Esophagus squamous epithelium (tissue), 5 donors: ENCODE measurements around the gene DBT. TPM values are rescaled to one million over a fixed set of nuclear protein-coding genes. Genes with fewer than 3 reads are reported as not detected.

Source experiments
- DNase-seq: peaks from one replicate; lab custom pipeline; 2025; lab: John Stamatoyannopoulos, UW
- H3K27ac ChIP-seq, 4 donors: fragments of 200-600 bp; sonication (generic); one replicate each; pipeline ENCODE4 v1.5.1; 2016 to 2019; ENCODE audit warnings: mild to moderate bottlenecking in 1 of 4
- H3K27me3 ChIP-seq, 4 donors: fragments of 200-600 bp; sonication (generic); 1 replicate in 3 of 4; 2 replicates in 1 of 4; pipeline versions ENCODE4 v1.5.1 to v1.6.0; 2017 to 2021; ENCODE audit warnings: antibody characterized with exemption in 1 of 4
- H3K36me3 ChIP-seq, 3 donors: fragments of 200-600 bp; sonication (generic); one replicate each; pipeline ENCODE4 v1.5.1; 2016 to 2019
- H3K4me1 ChIP-seq, 3 donors: fragments of 200-600 bp; sonication (generic); one replicate each; pipeline ENCODE4 v1.5.1; 2017 to 2019
- H3K4me3 ChIP-seq, 4 donors: fragments of 200-600 bp; sonication (generic); 1 replicate in 3 of 4; 2 replicates in 1 of 4; pipeline ENCODE4 v1.5.1; 2016 to 2019; ENCODE audit warnings: mild to moderate bottlenecking in 2 of 4, moderate library complexity in 1 of 4
- H3K9me3 ChIP-seq, 3 donors: fragments of 200-600 bp; sonication (generic); one replicate each; pipeline ENCODE4 v1.5.1; 2016 to 2019
- CTCF ChIP-seq, 6 experiments: fragments of 450-650 bp in 4 of 6; fragments of 200-600 bp in 2 of 6; sonication (generic) in 2 of 6; IDR thresholded peaks; one replicate each; pipeline ENCODE4 v1.5.1; 2016 to 2019; ENCODE audit warnings: antibody characterized with exemption in 6 of 6, mild to moderate bottlenecking in 4 of 6, moderate library complexity in 4 of 6
- POLR2A ChIP-seq, 4 donors: fragments of 450-650 bp; IDR thresholded peaks; one replicate each; pipeline ENCODE4 v1.6.1; 2017; ENCODE audit warnings: antibody characterized with exemption in 4 of 4, mild to moderate bottlenecking in 4 of 4, moderate library complexity in 3 of 4
- WGBS, 2 donors: methylation state at CpG; one replicate each; pipeline ENCODE4 v1.1.5; 2018; 5-methylcytosine and 5-hydroxymethylcytosine counted together
- intact Hi-C: fragments of 100-400 bp; cut with DNase I; formaldehyde crosslinking; loops from one replicate; pipeline ENCODE4 v1.15.0; 2022
- total RNA-seq, 4 donors: library from RNA; depleted of rRNA; stranded (reverse); fragments of >200 nt; gene quantifications; one replicate each; pipeline ENCODE4 v1.1.0, GENCODE V29; 2016
- donor health status: DM: yes; HTN: yes; CAD: no.

The DBT gene
- total RNA-seq, 4 donors from 2014 or later = 6.1 to 9.4 (median 6.8) TPM

- intact Hi-C loops = no loop called here
- TF ChIP-seq CTCF (IDR thresholded peaks at IDR 0.05) = no peak
- TF ChIP-seq POLR2A (IDR thresholded peaks at IDR 0.05) = no peak
- Histone ChIP-seq H3K4me3 (no peak overlapping the region), H3K36me3 (peaks cover 8 to 100% (median 54%) of the 10 kb centered on the region in 3 donors), H3K27ac (no peak overlapping the region), H3K9me3 (no peaks in the 10 kb centered on the region), H3K27me3 (no peaks in the 10 kb centered on the region), H3K4me1 (no peaks in the 10 kb centered on the region)
- DNase-seq = no peak
- 60 to 73% methylated on average over 1 of the region's 1 CpG for WGBS, 2 donors
Measured at GRCh38 chr1:100277866-100278265, 28.2 kb upstream of the DBT start.

GRCh38 chr1:100268202-100268601, 18.6 kb upstream of the DBT start:
- WGBS, 2 donors = 93 to 95% methylated on average over 4 of the region's 4 CpGs
- H3K9me3 ChIP-seq = no peaks in the 10 kb centered on the region
- H3K4me3 ChIP-seq = no peak overlapping the region
- H3K27ac ChIP-seq = no peak overlapping the region
- H3K36me3 ChIP-seq = peaks cover 0 to 63% (median 14%) of the 10 kb centered on the region in 3 donors
- H3K27me3 ChIP-seq = no peaks in the 10 kb centered on the region
- no peak for DNase-seq
- intact Hi-C loops = no loop called here
- peaks cover 6 to 52% (median 25%) of the 10 kb centered on the region in 3 donors for H3K4me1 ChIP-seq
- TF ChIP-seq CTCF (IDR thresholded peaks at IDR 0.05) = no peak
- TF ChIP-seq POLR2A (IDR thresholded peaks at IDR 0.05) = no peak

GRCh38 chr1:100267284-100267683, 17.6 kb upstream of the DBT start:
- peaks cover 6 to 50% (median 25%) of the 10 kb centered on the region in 3 donors for H3K4me1 ChIP-seq
- TF ChIP-seq POLR2A (IDR thresholded peaks at IDR 0.05) (no peak), CTCF (IDR thresholded peaks at IDR 0.05) (no peak)
- no peak for DNase-seq
- H3K4me3 ChIP-seq = peak overlapping the region; percentile 72 to 98 (median 92)
- intact Hi-C loops = no loop called here
- no peaks in the 10 kb centered on the region for H3K27me3 ChIP-seq
- peaks cover 0 to 53% (median 10%) of the 10 kb centered on the region in 3 donors for H3K36me3 ChIP-seq
- no peaks in the 10 kb centered on the region for H3K9me3 ChIP-seq
- WGBS, 2 donors = 88 to 92% methylated on average over 1 of the region's 1 CpG
- H3K27ac ChIP-seq = peak overlapping the region in 2 of 4 donors; percentile 93 to 95

- no peaks in the 10 kb centered on the region for H3K9me3 ChIP-seq
- peaks cover 6 to 45% (median 25%) of the 10 kb centered on the region in 3 donors for H3K4me1 ChIP-seq
- H3K36me3 ChIP-seq = peaks cover 0 to 48% (median 7%) of the 10 kb centered on the region in 3 donors
- peak overlapping the region; percentile 72 to 98 (median 92) for H3K4me3 ChIP-seq
- H3K27me3 ChIP-seq = no peaks in the 10 kb centered on the region
- WGBS, 2 donors = 0% methylated on average over 7 to 8 of the region's 8 CpGs
- TF ChIP-seq POLR2A (IDR thresholded peaks at IDR 0.05) = no peak
- H3K27ac ChIP-seq = peak overlapping the region; percentile 82 to 95 (median 92)
- no peak for DNase-seq
- intact Hi-C loops = no loop called here
Measured at GRCh38 chr1:100266741-100267140, 17.1 kb upstream of the DBT start.

- 0% methylated on average over 12 to 21 of the region's 53 CpGs for WGBS, 2 donors
- Histone ChIP-seq H3K36me3 (peaks cover 0 to 42% (median 5%) of the 10 kb centered on the region in 3 donors), H3K4me1 (peaks cover 6 to 43% (median 25%) of the 10 kb centered on the region in 3 donors), H3K4me3 (peak within 1 kb of the TSS; percentile 72 to 98 (median 92)), H3K9me3 (no peaks in the 10 kb centered on the region), H3K27ac (peak within 1 kb of the TSS; percentile 82 to 95 (median 92)), H3K27me3 (no peaks in the 10 kb centered on the region)
- peak; percentile 79 for DNase-seq
- TF ChIP-seq POLR2A (IDR thresholded peaks at IDR 0.05) = peak in 3 of 4 donors; percentile 65 to 73 (median 70)
- peak in 1 of 6 experiments; percentile 33 for TF ChIP-seq CTCF (IDR thresholded peaks at IDR 0.05)
- intact Hi-C loops = no loop called here
Measured at GRCh38 chr1:100265931-100266740, 16.5 kb upstream of the DBT start, which contains the start of gene RTCA. RTCA (plus strand) TSS chr1:100266216; CDS start chr1:100266376, 160 bp downstream.
